ENCODE data around the gene IQGAP3.
A peak's percentile ranks its signal among the peaks of the same experiment; 100 is the strongest.

IQGAP3 gene

GRCh38 chr1:156482276-156482675, 90.1 kb downstream of the IQGAP3 start:
- DNase-seq (ENCODE audit: insufficient read length) (no peak), FAIRE-seq (no peak)
- no peak for TF ChIP-seq POLR2AphosphoS5 (IDR thresholded peaks at IDR 0.05; ENCODE audit: low read depth, low read length)
- TF ChIP-seq POLR2A (IDR thresholded peaks at IDR 0.05; ENCODE audit: low read depth, low read length) = no peak
- no peak for TF ChIP-seq TAF1 (IDR thresholded peaks at IDR 0.05; ENCODE audit: borderline replicate concordance, low read depth, low read length)

- no peak for DNase-seq (ENCODE audit: insufficient read length)
- no peak for TF ChIP-seq TAF1 (IDR thresholded peaks at IDR 0.05; ENCODE audit: borderline replicate concordance, low read depth, low read length)
- no peak; the same call in 1 of the 2 replicates for TF ChIP-seq POLR2A (IDR thresholded peaks at IDR 0.05; ENCODE audit: low read depth, low read length)
- no peak for TF ChIP-seq POLR2AphosphoS5 (IDR thresholded peaks at IDR 0.05; ENCODE audit: low read depth, low read length)
- peak; percentile 74 for FAIRE-seq
Measured at GRCh38 chr1:156481527-156481926, 90.8 kb downstream of the IQGAP3 start.

- peak; percentile 95 for DNase-seq (ENCODE audit: insufficient read length)
- peak; percentile 88 for FAIRE-seq
- no peak for TF ChIP-seq POLR2A (IDR thresholded peaks at IDR 0.05; ENCODE audit: low read depth, low read length)
- no peak for TF ChIP-seq TAF1 (IDR thresholded peaks at IDR 0.05; ENCODE audit: borderline replicate concordance, low read depth, low read length)
- no peak for TF ChIP-seq POLR2AphosphoS5 (IDR thresholded peaks at IDR 0.05; ENCODE audit: low read depth, low read length)
Measured at GRCh38 chr1:156480411-156481192, 91.8 kb downstream of the IQGAP3 start.

- peak; percentile 27 for FAIRE-seq
Measured at GRCh38 chr1:156480016-156480370, 92.4 kb downstream of the IQGAP3 start.

GRCh38 chr1:156479093-156480015, 93.0 kb downstream of the IQGAP3 start:
- DNase-seq (ENCODE audit: insufficient read length) (no peak), FAIRE-seq (no peak)
- TF ChIP-seq TAF1 (IDR thresholded peaks at IDR 0.05; ENCODE audit: borderline replicate concordance, low read depth, low read length) = no peak
- no peak for TF ChIP-seq POLR2A (IDR thresholded peaks at IDR 0.05; ENCODE audit: low read depth, low read length)
- TF ChIP-seq POLR2AphosphoS5 (IDR thresholded peaks at IDR 0.05; ENCODE audit: low read depth, low read length) = no peak

More at GRCh38 chr1:156480016-156480370, 92.4 kb downstream of the IQGAP3 start:
- DNase-seq (ENCODE audit: insufficient read length) = no peak
- TF ChIP-seq TAF1 (IDR thresholded peaks at IDR 0.05; ENCODE audit: borderline replicate concordance, low read depth, low read length) (no peak), POLR2AphosphoS5 (IDR thresholded peaks at IDR 0.05; ENCODE audit: low read depth, low read length) (no peak), POLR2A (IDR thresholded peaks at IDR 0.05; ENCODE audit: low read depth, low read length) (no peak)

- FAIRE-seq = peak; percentile 61
- TF ChIP-seq POLR2A (IDR thresholded peaks at IDR 0.05; ENCODE audit: low read depth, low read length) (peak; percentile 19; the same call in 1 of the 2 replicates), POLR2AphosphoS5 (IDR thresholded peaks at IDR 0.05; ENCODE audit: low read depth, low read length) (no peak)
Measured at GRCh38 chr1:156478250-156478627, 94.1 kb downstream of the IQGAP3 start.

GRCh38 chr1:156477526-156478249, 94.7 kb downstream of the IQGAP3 start:
- DNase-seq (ENCODE audit: insufficient read length) (no peak), FAIRE-seq (no peak)
- no peak for TF ChIP-seq TAF1 (IDR thresholded peaks at IDR 0.05; ENCODE audit: borderline replicate concordance, low read depth, low read length)
- TF ChIP-seq POLR2A (IDR thresholded peaks at IDR 0.05; ENCODE audit: low read depth, low read length) = no peak
- TF ChIP-seq POLR2AphosphoS5 (IDR thresholded peaks at IDR 0.05; ENCODE audit: low read depth, low read length) = no peak

More at GRCh38 chr1:156478250-156478627, 94.1 kb downstream of the IQGAP3 start:
- DNase-seq (ENCODE audit: insufficient read length) = no peak

- TF ChIP-seq POLR2AphosphoS5 (IDR thresholded peaks at IDR 0.05; ENCODE audit: low read depth, low read length) = no peak
- TF ChIP-seq TAF1 (IDR thresholded peaks at IDR 0.05; ENCODE audit: borderline replicate concordance, low read depth, low read length) = no peak
- no peak for TF ChIP-seq POLR2A (IDR thresholded peaks at IDR 0.05; ENCODE audit: low read depth, low read length)
- DNase-seq (ENCODE audit: insufficient read length) = no peak
- no peak for FAIRE-seq
Measured at GRCh38 chr1:156476501-156477298, 95.7 kb downstream of the IQGAP3 start.

- TF ChIP-seq POLR2AphosphoS5 (IDR thresholded peaks at IDR 0.05; ENCODE audit: low read depth, low read length) (peak; percentile 32; the same call in 1 of the 2 replicates), POLR2A (IDR thresholded peaks at IDR 0.05; ENCODE audit: low read depth, low read length) (no peak), TAF1 (IDR thresholded peaks at IDR 0.05; ENCODE audit: borderline replicate concordance, low read depth, low read length) (no peak)
- FAIRE-seq (no peak), DNase-seq (ENCODE audit: insufficient read length) (no peak)
Measured at GRCh38 chr1:156475568-156476500, 96.5 kb downstream of the IQGAP3 start.

All from GM12892 (cell line).